DOHH2 (cell line): ENCODE measurements around the gene PSPH.

Source experiments
- H3F3A ChIP-seq: fragments of 200-600 bp; sonication (generic), shearing (Covaris generic); 2 replicates; pipeline ENCODE4 v1.6.0; 2016; ENCODE audit warnings: antibody characterized with exemption, mild to moderate bottlenecking; ENCODE audit not compliant: control insufficient read depth, insufficient read depth
- H3K27ac ChIP-seq: fragments of 200-600 bp; sonication (generic); 2 replicates; pipeline ENCODE4 v1.5.1; 2014; ENCODE audit warnings: low read depth, mild to moderate bottlenecking, low read length, moderate library complexity
- H3K27me3 ChIP-seq: fragments of 200-600 bp; sonication (generic); 2 replicates; pipeline ENCODE4 v1.6.1; 2014; ENCODE audit warnings: mild to moderate bottlenecking, low read length, mixed read lengths; ENCODE audit not compliant: control insufficient read depth
- H3K36me3 ChIP-seq: fragments of 200-600 bp; sonication (generic); 2 replicates; pipeline ENCODE4 v1.6.1; 2014; ENCODE audit warnings: mild to moderate bottlenecking, low read length, moderate library complexity, mixed read lengths; ENCODE audit not compliant: control insufficient read depth
- H3K4me1 ChIP-seq: fragments of 200-600 bp; sonication (generic); 2 replicates; pipeline ENCODE4 v1.6.1; 2014; ENCODE audit warnings: mild to moderate bottlenecking, low read length, mixed read lengths; ENCODE audit not compliant: control insufficient read depth
- H3K4me2 ChIP-seq: fragments of 200-600 bp; sonication (generic); 2 replicates; pipeline ENCODE4 v1.6.0; 2014; ENCODE audit warnings: mild to moderate bottlenecking, low read length, moderate library complexity
- H3K4me3 ChIP-seq: fragments of 200-600 bp; sonication (generic); 2 replicates; pipeline ENCODE4 v1.5.1; 2014; ENCODE audit warnings: mild to moderate bottlenecking, low read length, mixed read lengths
- H3K79me2 ChIP-seq: fragments of 200-600 bp; sonication (generic); 2 replicates; pipeline ENCODE4 v1.6.1; 2014; ENCODE audit warnings: mild to moderate bottlenecking, low read length, mixed read lengths; ENCODE audit not compliant: control insufficient read depth
- H3K9me2 ChIP-seq: fragments of 200-600 bp; sonication (generic); replicated peaks from 2 replicates; pipeline ENCODE4 v1.6.1; 2014; ENCODE audit warnings: mild to moderate bottlenecking, low read length, mixed read lengths; ENCODE audit not compliant: control insufficient read depth
- H3K9me3 ChIP-seq: fragments of 200-600 bp; sonication (generic); 2 replicates; pipeline ENCODE4 v1.6.1; 2014; ENCODE audit warnings: antibody characterized with exemption, low read length, mixed read lengths; ENCODE audit not compliant: control insufficient read depth, insufficient read depth
- H4K20me1 ChIP-seq: fragments of 200-600 bp; sonication (generic); 2 replicates; pipeline ENCODE4 v1.6.0; 2014; ENCODE audit warnings: low read depth, mild to moderate bottlenecking, antibody characterized with exemption, low read length, moderate library complexity; ENCODE audit not compliant: control insufficient read depth, insufficient read depth
- EZH2phosphoT487 ChIP-seq: fragments of 200-600 bp; sonication (generic); IDR thresholded peaks from 2 replicates; pipeline ENCODE4 v1.6.1; 2017; ENCODE audit warnings: borderline replicate concordance, mild to moderate bottlenecking, antibody characterized with exemption, low read length, moderate library complexity, mixed read lengths
- TF ChIP-seq, protein P1 (sequence below): fragments of 200-600 bp; sonication (generic); IDR thresholded peaks from one replicate; pipeline ENCODE4 v1.5.1; 2014; ENCODE audit warnings: antibody characterized with exemption, mild to moderate bottlenecking, low read depth, low read length; ENCODE audit not compliant: poor library complexity, severe bottlenecking

The PSPH gene

DNA sequence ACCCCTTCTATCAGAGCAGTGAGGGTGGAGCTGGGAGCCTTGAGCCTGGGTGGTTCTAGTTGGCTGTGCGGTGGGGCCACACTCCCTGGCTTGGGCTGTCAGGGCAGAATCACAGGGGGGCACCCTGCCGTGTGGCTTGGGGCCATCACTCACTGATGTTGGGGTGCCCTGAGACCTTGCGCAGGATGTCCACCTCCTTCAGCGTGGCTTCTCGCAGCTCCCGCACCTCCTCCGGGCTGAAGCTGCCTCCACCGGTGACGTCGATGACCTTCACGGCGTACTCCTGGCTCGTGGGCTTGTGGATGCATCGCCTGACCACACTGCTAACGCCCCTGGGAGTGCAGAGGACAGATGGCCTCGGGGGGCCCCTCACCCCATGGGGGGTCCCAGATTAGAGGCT is 36.2 kb upstream of the PSPH start:
- Histone ChIP-seq H3F3A (no peaks in the 10 kb centered on the region), H3K4me1 (no peaks in the 10 kb centered on the region), H3K27me3 (no peaks in the 10 kb centered on the region), H3K79me2 (no peaks in the 10 kb centered on the region), H3K9me3 (no peaks in the 10 kb centered on the region), H3K4me2 (no peak overlapping the region), H3K4me3 (no peak overlapping the region), H3K27ac (no peak overlapping the region), H3K36me3 (peaks cover 5% of the 10 kb centered on the region; the same call in 1 of the 2 replicates), H4K20me1 (peaks cover 10% of the 10 kb centered on the region; the same call in 1 of the 2 replicates), H3K9me2 (no peaks in the 10 kb centered on the region)
- no peak for TF ChIP-seq EZH2phosphoT487
- TF ChIP-seq, protein P1, sequence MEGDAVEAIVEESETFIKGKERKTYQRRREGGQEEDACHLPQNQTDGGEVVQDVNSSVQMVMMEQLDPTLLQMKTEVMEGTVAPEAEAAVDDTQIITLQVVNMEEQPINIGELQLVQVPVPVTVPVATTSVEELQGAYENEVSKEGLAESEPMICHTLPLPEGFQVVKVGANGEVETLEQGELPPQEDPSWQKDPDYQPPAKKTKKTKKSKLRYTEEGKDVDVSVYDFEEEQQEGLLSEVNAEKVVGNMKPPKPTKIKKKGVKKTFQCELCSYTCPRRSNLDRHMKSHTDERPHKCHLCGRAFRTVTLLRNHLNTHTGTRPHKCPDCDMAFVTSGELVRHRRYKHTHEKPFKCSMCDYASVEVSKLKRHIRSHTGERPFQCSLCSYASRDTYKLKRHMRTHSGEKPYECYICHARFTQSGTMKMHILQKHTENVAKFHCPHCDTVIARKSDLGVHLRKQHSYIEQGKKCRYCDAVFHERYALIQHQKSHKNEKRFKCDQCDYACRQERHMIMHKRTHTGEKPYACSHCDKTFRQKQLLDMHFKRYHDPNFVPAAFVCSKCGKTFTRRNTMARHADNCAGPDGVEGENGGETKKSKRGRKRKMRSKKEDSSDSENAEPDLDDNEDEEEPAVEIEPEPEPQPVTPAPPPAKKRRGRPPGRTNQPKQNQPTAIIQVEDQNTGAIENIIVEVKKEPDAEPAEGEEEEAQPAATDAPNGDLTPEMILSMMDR, result no peak

DNA sequence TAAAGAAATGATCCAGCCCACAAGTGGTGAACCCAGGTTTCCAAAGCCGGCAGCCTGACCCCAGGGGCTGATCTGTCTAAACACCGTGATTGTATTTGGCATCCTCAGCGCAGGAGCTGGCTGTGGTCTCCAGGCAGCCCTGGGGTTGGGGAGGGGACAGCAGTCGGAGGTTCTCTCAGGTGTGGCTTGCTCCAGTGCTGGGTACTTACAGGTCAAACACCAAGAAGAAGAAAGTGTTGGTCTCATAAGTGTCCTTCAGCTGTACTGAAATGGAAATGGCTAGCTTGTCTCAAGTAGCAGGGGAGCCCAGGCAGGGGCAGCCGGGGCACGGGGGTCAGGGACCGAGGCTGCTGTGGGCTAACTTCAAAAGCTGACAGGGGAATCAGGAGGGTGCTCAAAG is 35.5 kb upstream of the PSPH start:
- no peaks in the 10 kb centered on the region for H3K4me1 ChIP-seq
- no peak overlapping the region for H3K4me2 ChIP-seq
- H3K9me2 ChIP-seq, result no peaks in the 10 kb centered on the region
- H3K27me3 ChIP-seq, result no peaks in the 10 kb centered on the region
- H4K20me1 ChIP-seq, result peaks cover 10% of the 10 kb centered on the region; the same call in 1 of the 2 replicates
- H3K79me2 ChIP-seq, result no peaks in the 10 kb centered on the region
- TF ChIP-seq, protein P1, result no peak
- TF ChIP-seq EZH2phosphoT487, result no peak
- no peak overlapping the region for H3K4me3 ChIP-seq
- H3K36me3 ChIP-seq, result peaks cover 9% of the 10 kb centered on the region; the same call in 1 of the 2 replicates
- no peaks in the 10 kb centered on the region for H3F3A ChIP-seq
- H3K27ac ChIP-seq, result no peak overlapping the region
- H3K9me3 ChIP-seq, result no peaks in the 10 kb centered on the region

DNA sequence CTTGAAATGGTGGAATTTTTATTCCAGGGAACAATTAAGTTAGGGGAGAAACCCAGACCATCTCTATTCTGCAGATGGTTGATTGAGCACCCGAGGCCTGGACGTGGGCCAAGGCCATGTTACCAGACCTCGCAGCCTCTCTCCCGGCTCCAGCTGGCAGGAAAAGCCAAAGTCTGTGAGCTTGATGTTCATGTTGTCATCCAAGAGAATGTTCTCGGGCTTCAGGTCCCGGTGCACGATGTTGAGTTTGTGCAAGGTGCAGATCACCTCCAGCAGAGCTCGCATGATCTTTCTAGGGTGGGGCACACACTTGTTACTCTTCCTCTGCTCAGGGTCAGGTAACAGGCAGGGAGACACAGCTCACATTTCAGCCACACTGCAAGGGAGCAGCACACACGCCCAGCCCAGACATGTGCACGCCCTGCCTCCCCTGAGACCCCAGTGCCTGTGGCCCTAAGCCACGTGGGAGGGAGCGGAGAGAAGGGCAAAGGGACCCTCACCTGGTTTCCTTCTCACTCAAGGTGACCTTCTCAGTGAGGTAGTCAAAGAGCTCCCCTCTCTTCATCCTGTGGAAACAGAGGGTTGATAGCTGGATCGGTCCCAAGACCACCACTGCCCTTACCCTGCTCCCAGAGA is 32.0 kb upstream of the PSPH start:
- Histone ChIP-seq H3F3A (no peaks in the 10 kb centered on the region), H3K27me3 (no peaks in the 10 kb centered on the region), H3K9me3 (no peaks in the 10 kb centered on the region), H3K9me2 (no peaks in the 10 kb centered on the region), H3K36me3 (peaks cover 28% of the 10 kb centered on the region), H4K20me1 (peaks cover 6% of the 10 kb centered on the region; the same call in 1 of the 2 replicates), H3K4me3 (no peak overlapping the region), H3K79me2 (no peaks in the 10 kb centered on the region), H3K4me2 (no peak overlapping the region), H3K4me1 (no peaks in the 10 kb centered on the region), H3K27ac (no peak overlapping the region)
- TF ChIP-seq EZH2phosphoT487, result no peak
- TF ChIP-seq, protein P1, result no peak
